Breast epithelium (tissue), 3 donors: ENCODE data around the gene DDX31.

Experiments
- POLR2A ChIP-seq: fragments of 450-650 bp; IDR thresholded peaks from one replicate; pipeline ENCODE4 v1.6.1; 2016; ENCODE audit warnings: antibody characterized with exemption, mild to moderate bottlenecking, moderate library complexity
- TF ChIP-seq, protein P1 (sequence below), 3 donors: fragments of 450-650 bp; IDR thresholded peaks; one replicate each; pipeline ENCODE4 v1.5.1; 2016 to 2017; ENCODE audit warnings: antibody characterized with exemption in 3 of 3, mild to moderate bottlenecking in 3 of 3, moderate library complexity in 3 of 3

- TF ChIP-seq, protein P1, sequence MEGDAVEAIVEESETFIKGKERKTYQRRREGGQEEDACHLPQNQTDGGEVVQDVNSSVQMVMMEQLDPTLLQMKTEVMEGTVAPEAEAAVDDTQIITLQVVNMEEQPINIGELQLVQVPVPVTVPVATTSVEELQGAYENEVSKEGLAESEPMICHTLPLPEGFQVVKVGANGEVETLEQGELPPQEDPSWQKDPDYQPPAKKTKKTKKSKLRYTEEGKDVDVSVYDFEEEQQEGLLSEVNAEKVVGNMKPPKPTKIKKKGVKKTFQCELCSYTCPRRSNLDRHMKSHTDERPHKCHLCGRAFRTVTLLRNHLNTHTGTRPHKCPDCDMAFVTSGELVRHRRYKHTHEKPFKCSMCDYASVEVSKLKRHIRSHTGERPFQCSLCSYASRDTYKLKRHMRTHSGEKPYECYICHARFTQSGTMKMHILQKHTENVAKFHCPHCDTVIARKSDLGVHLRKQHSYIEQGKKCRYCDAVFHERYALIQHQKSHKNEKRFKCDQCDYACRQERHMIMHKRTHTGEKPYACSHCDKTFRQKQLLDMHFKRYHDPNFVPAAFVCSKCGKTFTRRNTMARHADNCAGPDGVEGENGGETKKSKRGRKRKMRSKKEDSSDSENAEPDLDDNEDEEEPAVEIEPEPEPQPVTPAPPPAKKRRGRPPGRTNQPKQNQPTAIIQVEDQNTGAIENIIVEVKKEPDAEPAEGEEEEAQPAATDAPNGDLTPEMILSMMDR (IDR thresholded peaks at IDR 0.05): no peak
- TF ChIP-seq POLR2A: no peak
These were observed 60.6 kb downstream of the DDX31 start for GRCh38 chr9:132609184-132609583.
